BLaER1 (cell line): Measurements from ENCODE around the gene ZNF311.

Experiments
- H3K27ac ChIP-seq: shearing (Covaris generic); formaldehyde crosslinking; 2 replicates; pipeline ENCODE4 v1.8.1; 2022
- H3K27me3 ChIP-seq: shearing (Covaris generic); formaldehyde crosslinking; 2 replicates; pipeline ENCODE4 v1.8.1; 2022
- H3K36me3 ChIP-seq: shearing (Covaris generic); formaldehyde crosslinking; 2 replicates; pipeline ENCODE4 v1.8.1; 2022
- H3K4me1 ChIP-seq: shearing (Covaris generic); formaldehyde crosslinking; 2 replicates; pipeline ENCODE4 v1.8.1; 2022
- H3K4me2 ChIP-seq: shearing (Covaris generic); formaldehyde crosslinking; 2 replicates; pipeline ENCODE4 v1.8.1; 2022
- H3K4me3 ChIP-seq: shearing (Covaris generic); formaldehyde crosslinking; 2 replicates; pipeline ENCODE4 v1.8.1; 2022
- H3K9ac ChIP-seq: shearing (Covaris generic); formaldehyde crosslinking; 2 replicates; pipeline ENCODE4 v1.8.1; 2022
- H3K9me3 ChIP-seq: shearing (Covaris generic); formaldehyde crosslinking; 2 replicates; pipeline ENCODE4 v1.8.1; 2022
- H4K20me1 ChIP-seq: shearing (Covaris generic); formaldehyde crosslinking; 2 replicates; pipeline ENCODE4 v1.8.1; 2022
- Cebpa-rat ChIP-seq: shearing (Covaris generic); IDR thresholded peaks from 2 replicates; pipeline ENCODE4 v1.8.1; 2022

The ZNF311 gene

DNA sequence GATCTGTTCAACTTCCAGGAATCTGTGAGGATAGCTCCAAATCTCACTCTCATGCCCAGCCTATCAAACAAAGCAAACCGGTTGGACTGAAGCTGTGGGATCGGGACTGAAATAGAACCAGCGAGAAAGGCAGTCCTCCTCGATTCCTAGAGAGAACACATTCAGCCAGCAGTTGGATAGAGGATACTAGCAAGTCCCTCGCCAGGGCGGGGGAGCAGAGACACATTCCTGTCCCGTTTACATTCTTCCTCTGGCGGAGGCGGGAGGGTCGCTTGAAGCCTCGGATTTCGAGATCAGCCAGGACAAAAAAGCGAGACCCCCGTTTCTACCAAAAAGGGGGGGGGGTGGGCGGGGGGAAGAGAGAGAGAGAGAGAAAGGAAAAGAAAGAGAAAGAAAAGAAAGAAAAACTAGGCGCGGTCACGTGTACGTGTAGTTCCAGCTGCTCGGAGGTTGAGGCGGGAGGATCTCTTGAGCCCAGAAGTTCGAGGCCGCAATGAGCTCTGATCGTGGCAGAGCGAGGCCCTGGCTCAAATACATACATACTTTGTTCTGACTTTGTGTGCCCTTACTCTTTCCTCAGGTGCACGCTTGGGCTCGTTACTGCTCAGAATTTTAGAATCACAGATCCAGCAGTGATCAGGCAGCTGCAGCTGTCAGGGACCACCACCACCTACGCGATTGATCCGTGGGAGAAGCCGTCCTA, 19.5 kb downstream of the ZNF311 start:
- no peaks in the 10 kb centered on the region for H3K36me3 ChIP-seq
- H3K27me3 ChIP-seq, result peaks cover 5% of the 10 kb centered on the region; the same call in 1 of the 2 replicates
- no peak overlapping the region for H3K27ac ChIP-seq
- H4K20me1 ChIP-seq, result no peaks in the 10 kb centered on the region
- peaks cover 9% of the 10 kb centered on the region for H3K9me3 ChIP-seq
- no peak for TF ChIP-seq Cebpa-rat
- no peak overlapping the region for H3K4me3 ChIP-seq
- no peak overlapping the region for H3K9ac ChIP-seq
- H3K4me1 ChIP-seq, result peaks cover 15% of the 10 kb centered on the region
- no peak overlapping the region for H3K4me2 ChIP-seq

DNA sequence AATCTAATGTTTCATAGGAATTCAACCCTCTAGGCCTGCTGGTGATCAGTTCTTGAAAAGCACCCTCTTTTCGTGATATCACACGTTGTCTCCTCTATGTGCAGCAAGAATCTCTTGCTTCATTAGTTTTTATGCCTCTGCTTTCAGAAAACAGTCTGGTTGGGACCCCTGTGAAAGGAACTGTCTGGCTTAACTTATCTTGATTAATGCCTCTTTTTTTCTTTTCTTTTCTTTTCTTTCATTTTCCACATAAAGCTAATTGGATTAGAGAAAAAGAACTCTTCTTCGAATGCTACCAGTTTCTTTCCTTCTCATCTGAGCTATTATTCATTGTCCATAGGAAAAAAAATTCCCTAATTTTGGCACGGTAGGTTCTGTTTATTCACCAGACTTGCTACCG, 21.3 kb downstream of the ZNF311 start:
- peaks cover 9% of the 10 kb centered on the region for H3K9me3 ChIP-seq
- no peak overlapping the region for H3K4me2 ChIP-seq
- no peaks in the 10 kb centered on the region for H3K36me3 ChIP-seq
- no peaks in the 10 kb centered on the region for H4K20me1 ChIP-seq
- H3K4me3 ChIP-seq, result no peak overlapping the region
- H3K27me3 ChIP-seq, result peaks cover 6% of the 10 kb centered on the region; the same call in 1 of the 2 replicates
- no peak overlapping the region for H3K9ac ChIP-seq
- no peak for TF ChIP-seq Cebpa-rat
- no peak overlapping the region for H3K27ac ChIP-seq
- H3K4me1 ChIP-seq, result peaks cover 29% of the 10 kb centered on the region

DNA sequence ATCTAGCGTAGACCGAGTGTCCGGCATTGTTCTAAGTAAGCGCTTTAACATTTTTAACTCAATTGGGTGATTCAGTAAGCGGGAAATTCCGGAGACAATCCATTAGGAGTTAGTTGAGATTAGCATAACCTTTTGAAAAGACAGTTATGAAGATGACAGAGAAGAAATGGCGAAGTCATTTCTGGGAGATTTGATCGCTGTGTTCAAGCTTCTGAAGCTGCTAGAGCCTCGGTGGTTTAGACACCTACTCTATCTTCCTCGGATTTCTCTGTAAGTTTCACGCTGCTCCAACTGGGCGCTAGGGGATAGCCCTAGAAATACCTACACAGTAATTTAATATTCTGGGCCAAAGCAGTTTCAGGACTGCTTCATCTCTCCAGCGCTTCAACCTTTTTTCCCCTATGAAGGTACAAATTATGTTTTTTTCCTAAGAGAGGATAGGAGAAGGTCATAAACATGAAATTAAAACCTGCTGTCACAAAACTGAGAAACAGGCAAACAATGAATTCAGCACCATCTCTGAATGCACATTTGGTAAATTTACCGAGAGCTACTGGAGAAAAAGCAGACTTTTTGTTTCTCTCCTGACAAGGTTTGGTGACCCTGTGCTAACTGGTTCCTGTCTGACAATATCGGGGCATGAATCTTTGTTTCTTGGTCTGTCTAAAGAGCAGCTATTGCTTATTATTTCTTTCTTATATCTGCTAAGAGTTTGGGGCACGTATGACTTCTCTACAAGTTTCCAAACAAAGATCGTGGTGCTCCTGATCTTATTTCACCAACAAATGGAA, 22.4 kb downstream of the ZNF311 start:
- H3K9ac ChIP-seq, result peak overlapping the region; percentile 33; the same call in 1 of the 2 replicates
- TF ChIP-seq Cebpa-rat, result no peak
- H3K27me3 ChIP-seq, result peaks cover 11% of the 10 kb centered on the region; the same call in 1 of the 2 replicates
- H3K27ac ChIP-seq, result no peak overlapping the region
- H3K4me2 ChIP-seq, result peak overlapping the region; percentile 89
- H3K36me3 ChIP-seq, result no peaks in the 10 kb centered on the region
- no peaks in the 10 kb centered on the region; the same call in 1 of the 2 replicates for H3K9me3 ChIP-seq
- peaks cover 29% of the 10 kb centered on the region for H3K4me1 ChIP-seq
- H4K20me1 ChIP-seq, result no peaks in the 10 kb centered on the region
- H3K4me3 ChIP-seq, result peak overlapping the region; percentile 75

- peak overlapping the region; percentile 75 for H3K4me3 ChIP-seq
- no peak for TF ChIP-seq Cebpa-rat
- H3K9me3 ChIP-seq, result peaks cover 5% of the 10 kb centered on the region; the same call in 1 of the 2 replicates
- H3K27ac ChIP-seq, result no peak overlapping the region
- peak overlapping the region; percentile 72 for H3K9ac ChIP-seq
- H3K4me1 ChIP-seq, result peaks cover 33% of the 10 kb centered on the region
- no peaks in the 10 kb centered on the region for H3K36me3 ChIP-seq
- H4K20me1 ChIP-seq, result no peaks in the 10 kb centered on the region
- H3K4me2 ChIP-seq, result peak overlapping the region; percentile 89
- peaks cover 18% of the 10 kb centered on the region for H3K27me3 ChIP-seq
These were observed 23.2 kb downstream of the ZNF311 start for GRCh38 chr6:28981833-28982475.

DNA sequence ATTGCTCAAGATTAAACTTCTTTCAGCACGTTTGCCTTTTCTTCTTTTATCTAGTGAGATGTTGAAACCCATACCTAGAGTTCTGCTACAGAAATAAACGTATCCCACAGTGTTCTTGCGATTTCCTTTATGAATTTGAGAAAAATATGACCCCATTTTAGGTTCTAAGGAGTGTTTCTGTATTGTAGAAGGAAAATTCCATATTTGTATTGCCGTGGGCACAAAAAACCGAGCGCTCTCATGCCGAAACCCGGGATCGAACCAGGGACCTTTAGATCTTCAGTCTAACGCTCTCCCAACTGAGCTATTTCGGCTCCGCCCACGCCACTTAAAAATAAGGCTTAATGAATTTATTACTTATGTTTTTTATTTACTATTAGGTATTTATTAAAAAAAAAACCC, 23.7 kb downstream of the ZNF311 start:
- H3K27ac ChIP-seq, result peak overlapping the region; percentile 66
- H3K4me2 ChIP-seq, result peak overlapping the region; percentile 89
- H4K20me1 ChIP-seq, result no peaks in the 10 kb centered on the region
- peaks cover 23% of the 10 kb centered on the region for H3K27me3 ChIP-seq
- H3K36me3 ChIP-seq, result no peaks in the 10 kb centered on the region
- peak overlapping the region; percentile 75 for H3K4me3 ChIP-seq
- peaks cover 33% of the 10 kb centered on the region for H3K4me1 ChIP-seq
- H3K9ac ChIP-seq, result peak overlapping the region; percentile 72
- TF ChIP-seq Cebpa-rat, result no peak
- H3K9me3 ChIP-seq, result peaks cover 5% of the 10 kb centered on the region; the same call in 1 of the 2 replicates

- H3K36me3 ChIP-seq, result no peaks in the 10 kb centered on the region
- H3K27ac ChIP-seq, result peak overlapping the region; percentile 66
- peak overlapping the region; percentile 75 for H3K4me3 ChIP-seq
- H3K27me3 ChIP-seq, result peaks cover 26% of the 10 kb centered on the region
- peaks cover 5% of the 10 kb centered on the region; the same call in 1 of the 2 replicates for H3K9me3 ChIP-seq
- peaks cover 33% of the 10 kb centered on the region for H3K4me1 ChIP-seq
- peak overlapping the region; percentile 89 for H3K4me2 ChIP-seq
- no peak for TF ChIP-seq Cebpa-rat
- no peaks in the 10 kb centered on the region for H4K20me1 ChIP-seq
- peak overlapping the region; percentile 72 for H3K9ac ChIP-seq
These were observed 24.2 kb downstream of the ZNF311 start for GRCh38 chr6:28980852-28981430.

DNA sequence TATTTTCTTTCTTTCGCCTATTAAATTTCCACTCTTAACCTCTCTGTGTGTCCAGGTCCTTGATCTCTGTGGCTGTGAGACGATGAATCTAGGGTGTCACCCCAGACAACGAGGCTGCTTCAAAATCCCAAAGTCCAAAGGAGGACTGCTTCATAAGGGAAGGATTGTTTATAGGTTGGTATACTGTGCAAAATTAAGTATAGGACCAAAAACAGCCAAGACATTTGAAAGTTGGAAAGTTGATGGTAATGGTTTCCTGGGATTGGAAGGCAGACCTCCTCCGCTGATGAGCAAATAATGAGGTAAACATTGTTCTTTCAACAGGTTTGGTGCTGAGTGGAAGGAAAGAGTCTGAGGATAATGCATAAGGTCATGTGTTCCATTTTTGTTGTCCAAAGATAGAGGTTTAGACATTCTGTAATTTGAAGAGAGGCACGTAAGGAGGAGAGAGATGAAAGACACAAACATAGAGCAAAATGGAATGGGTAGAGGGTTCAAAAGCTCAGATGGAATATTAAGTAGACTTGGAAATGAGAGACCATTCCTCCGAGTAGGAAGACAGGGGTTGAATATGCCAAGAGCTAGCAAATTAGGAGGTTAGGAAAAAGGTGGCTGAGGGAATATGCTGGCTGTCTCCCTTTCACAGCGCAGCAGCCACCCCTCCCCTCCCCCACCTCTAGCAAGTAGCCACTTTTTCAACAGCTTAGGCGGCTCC, 24.8 kb downstream of the ZNF311 start:
- Histone ChIP-seq H3K4me3 (peak overlapping the region; percentile 75), H3K4me1 (peaks cover 33% of the 10 kb centered on the region), H3K27ac (peak overlapping the region; percentile 66), H4K20me1 (no peaks in the 10 kb centered on the region), H3K27me3 (peaks cover 26% of the 10 kb centered on the region), H3K4me2 (peak overlapping the region; percentile 89), H3K36me3 (no peaks in the 10 kb centered on the region), H3K9me3 (peaks cover 5% of the 10 kb centered on the region; the same call in 1 of the 2 replicates), H3K9ac (peak overlapping the region; percentile 72)
- no peak for TF ChIP-seq Cebpa-rat

DNA sequence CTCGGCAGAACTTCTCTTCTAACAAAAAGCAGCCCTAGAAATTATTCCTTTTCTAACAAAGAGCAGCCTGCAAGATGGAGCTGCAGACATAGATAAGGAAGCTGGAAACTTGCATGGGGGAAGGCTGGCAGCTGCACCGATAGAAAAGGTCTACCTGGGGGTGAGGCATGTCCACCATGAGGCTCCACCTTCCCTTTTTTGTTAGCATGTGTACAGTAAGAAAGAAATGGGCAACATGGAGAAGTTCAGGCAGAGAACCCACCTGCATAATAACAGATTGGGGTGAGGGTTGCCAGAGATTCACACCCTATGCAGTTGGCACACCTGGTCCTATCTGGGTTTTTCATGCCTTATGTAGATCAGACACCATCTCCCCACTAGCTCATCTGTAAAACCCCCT, 25.4 kb downstream of the ZNF311 start:
- Histone ChIP-seq H3K36me3 (no peaks in the 10 kb centered on the region), H3K4me3 (no peak overlapping the region), H3K27me3 (peaks cover 26% of the 10 kb centered on the region), H4K20me1 (no peaks in the 10 kb centered on the region), H3K27ac (no peak overlapping the region), H3K4me1 (peaks cover 33% of the 10 kb centered on the region), H3K4me2 (peak overlapping the region; percentile 89), H3K9ac (no peak overlapping the region), H3K9me3 (peaks cover 5% of the 10 kb centered on the region; the same call in 1 of the 2 replicates)
- no peak for TF ChIP-seq Cebpa-rat
